ENCODE results near the gene POU2F3. TPM values are rescaled to one million over a fixed set of nuclear protein-coding genes. Genes with fewer than 3 reads are reported as not detected.

The POU2F3 gene
- total RNA-seq, 1 donor from 2014 or later = not detected

DNA sequence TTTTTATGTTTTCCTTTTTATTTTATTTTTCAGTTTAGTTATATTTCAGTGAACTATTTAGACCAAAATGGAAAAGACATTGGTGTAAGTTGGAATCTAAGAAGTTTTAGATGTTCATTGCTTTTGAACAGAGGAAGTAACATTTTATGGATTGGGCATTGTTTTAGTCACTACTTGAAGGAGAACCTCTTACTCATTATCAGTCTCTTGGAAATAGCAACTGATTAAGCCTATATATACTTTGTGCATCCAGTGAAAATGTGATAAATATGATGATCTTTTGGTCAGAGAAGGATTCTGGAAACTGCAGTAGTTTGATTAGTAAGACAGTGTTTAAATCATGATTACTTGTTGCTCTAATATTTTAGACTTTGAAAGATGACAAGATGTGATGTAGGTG, 110.7 kb downstream of the POU2F3 start:
- Mint-ChIP-seq H3K27me3 (ENCODE audit: low read depth) (no peaks in the 10 kb centered on the region), H3K4me1 (ENCODE audit: low read depth) (peaks cover 54% of the 10 kb centered on the region), H3K4me3 (ENCODE audit: unreplicated experiment) (no peak overlapping the region), H3K9me3 (ENCODE audit: low read depth) (no peaks in the 10 kb centered on the region), H3K27ac (ENCODE audit: unreplicated experiment) (no peak overlapping the region), H3K36me3 (ENCODE audit: low read depth) (no peaks in the 10 kb centered on the region)
- TF ChIP-seq, protein P1, sequence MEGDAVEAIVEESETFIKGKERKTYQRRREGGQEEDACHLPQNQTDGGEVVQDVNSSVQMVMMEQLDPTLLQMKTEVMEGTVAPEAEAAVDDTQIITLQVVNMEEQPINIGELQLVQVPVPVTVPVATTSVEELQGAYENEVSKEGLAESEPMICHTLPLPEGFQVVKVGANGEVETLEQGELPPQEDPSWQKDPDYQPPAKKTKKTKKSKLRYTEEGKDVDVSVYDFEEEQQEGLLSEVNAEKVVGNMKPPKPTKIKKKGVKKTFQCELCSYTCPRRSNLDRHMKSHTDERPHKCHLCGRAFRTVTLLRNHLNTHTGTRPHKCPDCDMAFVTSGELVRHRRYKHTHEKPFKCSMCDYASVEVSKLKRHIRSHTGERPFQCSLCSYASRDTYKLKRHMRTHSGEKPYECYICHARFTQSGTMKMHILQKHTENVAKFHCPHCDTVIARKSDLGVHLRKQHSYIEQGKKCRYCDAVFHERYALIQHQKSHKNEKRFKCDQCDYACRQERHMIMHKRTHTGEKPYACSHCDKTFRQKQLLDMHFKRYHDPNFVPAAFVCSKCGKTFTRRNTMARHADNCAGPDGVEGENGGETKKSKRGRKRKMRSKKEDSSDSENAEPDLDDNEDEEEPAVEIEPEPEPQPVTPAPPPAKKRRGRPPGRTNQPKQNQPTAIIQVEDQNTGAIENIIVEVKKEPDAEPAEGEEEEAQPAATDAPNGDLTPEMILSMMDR (IDR thresholded peaks at IDR 0.05) = no peak
- DNase-seq (ENCODE audit: low spot score) = no peak

DNA sequence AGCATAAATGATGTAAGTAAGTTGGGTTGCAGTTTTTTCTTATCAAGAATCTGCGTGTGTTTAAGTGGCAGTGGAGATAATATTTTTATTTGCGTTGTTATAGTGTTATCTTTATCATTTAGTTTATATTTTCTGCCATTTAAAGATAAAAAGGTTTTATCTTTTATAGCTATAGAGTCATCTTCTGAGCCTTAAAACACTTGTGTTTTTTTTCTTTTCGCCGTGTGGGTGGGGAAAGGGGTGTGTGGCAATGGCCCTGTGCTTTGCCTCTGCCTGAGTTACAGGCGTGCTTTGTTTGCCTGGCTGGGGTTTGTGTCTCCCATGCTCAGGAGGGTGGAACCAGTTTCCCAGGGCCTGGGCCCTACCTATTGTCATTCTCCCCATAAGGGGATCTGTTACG, 112.5 kb downstream of the POU2F3 start:
- DNase-seq (ENCODE audit: low spot score) = no peak
- no peaks in the 10 kb centered on the region for H3K36me3 Mint-ChIP-seq (ENCODE audit: low read depth)
- no peak overlapping the region for H3K4me3 Mint-ChIP-seq (ENCODE audit: unreplicated experiment)
- TF ChIP-seq, protein P1 (IDR thresholded peaks at IDR 0.05) = no peak
- peaks cover 41% of the 10 kb centered on the region for H3K4me1 Mint-ChIP-seq (ENCODE audit: low read depth)
- H3K9me3 Mint-ChIP-seq (ENCODE audit: low read depth) = no peaks in the 10 kb centered on the region
- no peak overlapping the region for H3K27ac Mint-ChIP-seq (ENCODE audit: unreplicated experiment)
- H3K27me3 Mint-ChIP-seq (ENCODE audit: low read depth) = no peaks in the 10 kb centered on the region

DNA sequence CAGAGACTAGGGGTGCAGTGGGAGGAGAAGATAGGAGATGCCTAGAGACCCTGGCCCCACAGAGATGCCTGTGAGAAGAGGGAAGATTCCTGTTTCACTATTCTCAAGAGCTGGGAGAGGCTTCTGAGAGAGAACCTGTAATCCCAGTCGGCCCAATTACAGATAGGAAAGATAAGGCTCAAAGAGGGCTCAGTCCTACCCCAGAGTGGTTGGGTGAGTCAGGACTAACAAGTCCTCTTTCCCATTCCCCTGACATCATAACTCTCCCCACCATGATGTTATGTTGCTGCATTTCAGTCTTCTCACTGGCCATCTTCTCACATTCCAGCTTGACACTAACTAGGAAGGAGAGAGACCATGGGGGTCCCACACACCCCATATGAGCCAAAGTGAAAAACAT, 114.1 kb downstream of the POU2F3 start:
- Mint-ChIP-seq H3K4me3 (ENCODE audit: unreplicated experiment) (no peak overlapping the region), H3K9me3 (ENCODE audit: low read depth) (no peaks in the 10 kb centered on the region), H3K4me1 (ENCODE audit: low read depth) (peaks cover 34% of the 10 kb centered on the region), H3K27ac (ENCODE audit: unreplicated experiment) (no peak overlapping the region), H3K27me3 (ENCODE audit: low read depth) (no peaks in the 10 kb centered on the region), H3K36me3 (ENCODE audit: low read depth) (peaks cover 3% of the 10 kb centered on the region)
- TF ChIP-seq, protein P1 (IDR thresholded peaks at IDR 0.05) = no peak
- DNase-seq (ENCODE audit: low spot score) = no peak

DNA sequence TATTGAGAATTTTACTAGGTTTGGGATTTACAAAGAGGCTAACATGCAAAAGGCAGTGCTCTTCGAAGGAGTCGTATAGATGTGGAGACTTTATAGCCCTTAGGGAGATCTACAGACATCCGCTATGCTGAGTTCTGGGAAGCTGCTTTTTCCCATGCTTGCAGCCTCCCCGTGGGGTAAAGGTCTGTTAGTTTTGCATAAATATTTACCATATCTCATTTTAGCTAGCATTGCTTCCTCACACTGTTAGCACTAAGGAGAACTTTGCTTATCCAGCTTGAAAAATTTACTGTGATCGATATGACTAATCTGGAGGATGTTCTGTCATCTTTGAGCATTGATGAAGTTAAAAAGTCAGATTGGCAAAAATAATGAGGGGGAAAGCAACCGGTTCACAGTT, 114.8 kb downstream of the POU2F3 start:
- DNase-seq (ENCODE audit: low spot score) = no peak
- H3K27ac Mint-ChIP-seq (ENCODE audit: unreplicated experiment) = peak overlapping the region; percentile 22
- no peak overlapping the region for H3K4me3 Mint-ChIP-seq (ENCODE audit: unreplicated experiment)
- H3K27me3 Mint-ChIP-seq (ENCODE audit: low read depth) = no peaks in the 10 kb centered on the region
- peaks cover 3% of the 10 kb centered on the region for H3K36me3 Mint-ChIP-seq (ENCODE audit: low read depth)
- H3K4me1 Mint-ChIP-seq (ENCODE audit: low read depth) = peaks cover 27% of the 10 kb centered on the region
- no peaks in the 10 kb centered on the region for H3K9me3 Mint-ChIP-seq (ENCODE audit: low read depth)
- TF ChIP-seq, protein P1 (IDR thresholded peaks at IDR 0.05) = no peak

DNA sequence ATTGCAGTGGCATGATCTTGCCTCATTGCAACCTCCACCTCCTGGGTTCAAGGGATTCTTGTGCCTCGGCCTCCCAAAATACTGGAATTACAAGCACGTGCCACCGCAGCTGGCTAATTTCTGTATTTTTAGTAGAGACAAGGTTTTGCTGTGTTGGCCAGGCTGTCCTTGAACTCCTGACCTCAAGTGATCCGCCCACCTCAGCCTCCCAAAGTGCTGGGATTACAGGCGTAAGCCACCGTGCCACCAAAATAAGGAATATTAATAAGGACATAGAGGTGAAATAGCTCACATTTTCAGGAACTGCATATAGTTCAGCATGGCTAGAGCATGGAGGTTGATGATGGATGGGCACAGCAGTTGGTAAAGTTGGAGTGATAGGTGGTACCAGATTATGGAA, 117.7 kb downstream of the POU2F3 start:
- Mint-ChIP-seq H3K4me3 (ENCODE audit: unreplicated experiment) (no peak overlapping the region), H3K36me3 (ENCODE audit: low read depth) (peaks cover 3% of the 10 kb centered on the region), H3K27me3 (ENCODE audit: low read depth) (no peaks in the 10 kb centered on the region), H3K4me1 (ENCODE audit: low read depth) (peaks cover 36% of the 10 kb centered on the region), H3K27ac (ENCODE audit: unreplicated experiment) (no peak overlapping the region), H3K9me3 (ENCODE audit: low read depth) (no peaks in the 10 kb centered on the region)
- no peak for DNase-seq (ENCODE audit: low spot score)
- TF ChIP-seq, protein P1 (IDR thresholded peaks at IDR 0.05) = no peak
